ENCODE results near the gene PALLD. TPM values are rescaled to one million over a fixed set of nuclear protein-coding genes. Genes with fewer than 3 reads are reported as not detected.

Gene PALLD
- total and polyA plus RNA-seq, 2 of the 13 experiments (the other 11 are each of a cell fraction or from before 2014, with no cell fraction given): 0.50 to 1.5 TPM

- TF ChIP-seq ATRX (CRISPR knock-in tag; IDR thresholded peaks at IDR 0.05; ENCODE audit: borderline replicate concordance) (no peak), ZNF484 (CRISPR knock-in tag; IDR thresholded peaks at IDR 0.05; ENCODE audit: borderline replicate concordance, low read depth) (no peak), TFE3 (CRISPR knock-in tag; IDR thresholded peaks at IDR 0.05) (no peak), CREBL2 (CRISPR knock-in tag; IDR thresholded peaks at IDR 0.05; ENCODE audit: borderline replicate concordance) (no peak), POGK (CRISPR knock-in tag; conservative IDR thresholded peaks at IDR 0.05) (no peak), KLF11 (CRISPR knock-in tag; IDR thresholded peaks at IDR 0.05) (no peak), REPIN1 (CRISPR knock-in tag; IDR thresholded peaks at IDR 0.05; ENCODE audit: borderline replicate concordance, low read depth) (no peak), CAMTA2 (CRISPR knock-in tag; IDR thresholded peaks at IDR 0.05; ENCODE audit: borderline replicate concordance) (no peak), ZKSCAN5 (CRISPR knock-in tag; IDR thresholded peaks at IDR 0.05) (no peak), STAG1 (CRISPR knock-in tag; IDR thresholded peaks at IDR 0.05) (no peak), ZNF205 (CRISPR knock-in tag; IDR thresholded peaks at IDR 0.05) (no peak), ZNF326 (CRISPR knock-in tag; IDR thresholded peaks at IDR 0.05; ENCODE audit: borderline replicate concordance) (no peak), CEBPB (IDR thresholded peaks at IDR 0.05; ENCODE audit: borderline replicate concordance, low read depth, low read length) (no peak), NFYC (CRISPR knock-in tag; IDR thresholded peaks at IDR 0.05) (no peak), SNAI1 (CRISPR knock-in tag; IDR thresholded peaks at IDR 0.05; ENCODE audit: borderline replicate concordance) (no peak), BCL3 (CRISPR knock-in tag; IDR thresholded peaks at IDR 0.05) (no peak), ZBTB46 (CRISPR knock-in tag; IDR thresholded peaks at IDR 0.05; ENCODE audit: borderline replicate concordance) (no peak), ZNF337 (CRISPR knock-in tag; IDR thresholded peaks at IDR 0.05; ENCODE audit: borderline replicate concordance, low read depth) (no peak), RFX1 (IDR thresholded peaks at IDR 0.05) (no peak), NR2F6 (IDR thresholded peaks at IDR 0.05) (no peak), NR2F6 (CRISPR knock-in tag; IDR thresholded peaks at IDR 0.05) (0 out of 2 replicates have a peak, but pooled peaks have one; percentile 18), ZMYM3 (CRISPR knock-in tag; IDR thresholded peaks at IDR 0.05) (peak; percentile 69), BCL6 (CRISPR knock-in tag; IDR thresholded peaks at IDR 0.05) (0 out of 2 replicates have a peak, but pooled peaks have one; percentile 17), CHCHD3 (CRISPR knock-in tag; IDR thresholded peaks at IDR 0.05) (no peak), HNF4A (CRISPR knock-in tag; IDR thresholded peaks at IDR 0.05) (no peak), ZNF17 (CRISPR knock-in tag; IDR thresholded peaks at IDR 0.05) (no peak)
These were observed 202.5 kb downstream of the PALLD start (continued) for GRCh38 chr4:168699224-168699878.
